ENCODE measurements around the gene PRKN. TPM values are rescaled to one million over a fixed set of nuclear protein-coding genes. Genes with fewer than 3 reads are reported as not detected.

PRKN gene
- total and polyA plus RNA-seq, 2 experiments from 2014 or later = 11.7 to 28.1 TPM

DNA sequence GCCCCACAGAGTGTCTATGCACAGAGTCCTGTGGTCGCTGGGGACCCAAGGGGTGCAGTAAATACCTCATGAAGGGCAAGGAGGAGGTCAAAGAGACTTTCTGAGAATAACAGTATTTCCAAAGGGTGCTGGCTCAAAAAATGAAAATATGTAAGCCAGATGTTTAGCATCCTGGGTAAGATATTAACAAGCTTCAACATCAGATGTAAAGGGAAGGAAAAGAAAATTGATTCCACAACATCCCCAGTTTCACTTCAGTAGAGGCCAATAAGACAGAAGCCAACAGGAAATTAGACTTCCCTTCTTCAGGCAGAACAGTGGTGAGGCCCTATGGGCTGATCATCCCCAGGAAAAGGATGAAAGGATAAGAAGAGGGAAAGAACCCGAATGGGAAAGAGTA, 434.7 kb downstream of the PRKN start:
- no peak for DNase-seq (ENCODE audit: low read depth in 1 of 2, low spot score in 1 of 2)
- H3K27me3 ChIP-seq = no peaks in the 10 kb centered on the region
- no peaks in the 10 kb centered on the region for H3K9me3 ChIP-seq (ENCODE audit: low read depth)
- TF ChIP-seq CTCF (IDR thresholded peaks at IDR 0.05; ENCODE audit: low read depth, low read length) = no peak
- H3K27ac ChIP-seq = no peak overlapping the region
- peaks cover 5% of the 10 kb centered on the region for H3K4me1 ChIP-seq (ENCODE audit: low read depth)
- H3K4me3 ChIP-seq = no peak overlapping the region
- no peaks in the 10 kb centered on the region for H3K36me3 ChIP-seq

GRCh38 chr6:162290846-162291465, 436.6 kb downstream of the PRKN start:
- H3K27me3 ChIP-seq = no peaks in the 10 kb centered on the region
- no peaks in the 10 kb centered on the region for H3K9me3 ChIP-seq (ENCODE audit: low read depth)
- DNase-seq (ENCODE audit: low read depth in 1 of 2, low spot score in 1 of 2) = no peak
- no peak for TF ChIP-seq CTCF (IDR thresholded peaks at IDR 0.05; ENCODE audit: low read depth, low read length)
- no peaks in the 10 kb centered on the region for H3K4me1 ChIP-seq (ENCODE audit: low read depth)
- H3K4me3 ChIP-seq = no peak overlapping the region
- H3K27ac ChIP-seq = no peak overlapping the region
- H3K36me3 ChIP-seq = no peaks in the 10 kb centered on the region

GRCh38 chr6:162289972-162290371, 437.6 kb downstream of the PRKN start:
- H3K27me3 ChIP-seq = no peaks in the 10 kb centered on the region
- no peak overlapping the region for H3K4me3 ChIP-seq
- H3K36me3 ChIP-seq = no peaks in the 10 kb centered on the region
- no peak overlapping the region for H3K27ac ChIP-seq
- no peak for DNase-seq (ENCODE audit: low read depth in 1 of 2, low spot score in 1 of 2)
- H3K9me3 ChIP-seq (ENCODE audit: low read depth) = no peaks in the 10 kb centered on the region
- no peak for TF ChIP-seq CTCF (IDR thresholded peaks at IDR 0.05; ENCODE audit: low read depth, low read length)
- no peaks in the 10 kb centered on the region for H3K4me1 ChIP-seq (ENCODE audit: low read depth)

- no peak for DNase-seq (ENCODE audit: low read depth in 1 of 2, low spot score in 1 of 2)
- H3K27ac ChIP-seq = no peak overlapping the region
- H3K27me3 ChIP-seq = no peaks in the 10 kb centered on the region
- no peaks in the 10 kb centered on the region for H3K36me3 ChIP-seq
- peaks cover 4% of the 10 kb centered on the region for H3K4me1 ChIP-seq (ENCODE audit: low read depth)
- H3K4me3 ChIP-seq = no peak overlapping the region
- H3K9me3 ChIP-seq (ENCODE audit: low read depth) = no peaks in the 10 kb centered on the region
- no peak for TF ChIP-seq CTCF (IDR thresholded peaks at IDR 0.05; ENCODE audit: low read depth, low read length)
Measured at GRCh38 chr6:162273986-162274385, 453.6 kb downstream of the PRKN start.

GRCh38 chr6:162271922-162272321, 455.6 kb downstream of the PRKN start:
- Histone ChIP-seq H3K9me3 (ENCODE audit: low read depth) (no peaks in the 10 kb centered on the region), H3K4me1 (ENCODE audit: low read depth) (no peaks in the 10 kb centered on the region), H3K27me3 (no peaks in the 10 kb centered on the region), H3K36me3 (no peaks in the 10 kb centered on the region), H3K4me3 (no peak overlapping the region), H3K27ac (no peak overlapping the region)
- no peak for TF ChIP-seq CTCF (IDR thresholded peaks at IDR 0.05; ENCODE audit: low read depth, low read length)
- DNase-seq (ENCODE audit: low read depth in 1 of 2, low spot score in 1 of 2) = peak in 1 of 2 donors; percentile 27
